HG03039 (cell line): ENCODE measurements around the gene DHX35.

Experiments
- ATAC-seq: cut with Tn5 transposase; IDR thresholded peaks from one replicate; pipeline ENCODE4 v1.9.1; 2021; ENCODE audit warnings: mild to moderate bottlenecking, moderate library complexity; ENCODE audit not compliant: unreplicated experiment

DHX35 gene

GRCh38 chr20:39052676-39053075, 90.5 kb downstream of the DHX35 start:
- ATAC-seq, result no peak

DNA sequence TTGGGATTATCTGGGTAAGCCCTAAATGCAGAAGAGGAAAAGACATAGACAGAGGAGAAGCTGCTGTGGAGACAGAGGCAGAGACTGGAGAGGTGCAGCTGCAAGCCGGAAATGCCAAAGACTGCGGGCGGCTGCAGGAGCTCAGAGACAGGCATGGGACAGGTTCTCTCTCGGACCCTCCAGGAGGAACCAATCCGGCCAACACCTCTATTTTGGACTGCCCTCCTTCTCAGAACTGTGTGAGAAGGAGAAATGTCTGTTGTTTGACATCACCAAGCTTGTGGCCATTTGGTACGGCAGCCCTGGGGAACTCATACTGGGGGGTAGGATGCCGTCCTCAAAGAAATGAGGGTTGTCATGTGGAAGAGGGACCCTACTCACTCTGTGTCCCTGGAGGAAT, 95.0 kb downstream of the DHX35 start:
- ATAC-seq, result no peak

DNA sequence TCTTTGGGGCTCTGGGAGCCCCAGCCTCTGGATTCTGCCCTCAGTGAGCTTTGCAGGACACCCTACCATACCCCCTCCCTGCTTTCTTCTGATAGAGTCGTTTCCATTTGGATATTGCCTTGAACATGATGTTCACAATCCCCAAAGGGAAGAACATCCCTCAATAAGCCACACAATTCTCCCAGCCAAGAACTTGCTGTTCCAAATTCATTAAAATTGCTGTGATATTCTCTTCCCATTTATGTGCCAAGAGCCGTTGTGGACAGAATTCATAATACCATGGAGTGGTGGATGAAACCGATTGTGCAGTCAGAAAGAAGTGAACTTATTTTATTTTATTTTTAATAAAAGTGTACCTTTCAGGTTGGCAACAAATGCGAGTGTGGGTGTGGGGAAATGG, 95.8 kb downstream of the DHX35 start:
- no peak for ATAC-seq

DNA sequence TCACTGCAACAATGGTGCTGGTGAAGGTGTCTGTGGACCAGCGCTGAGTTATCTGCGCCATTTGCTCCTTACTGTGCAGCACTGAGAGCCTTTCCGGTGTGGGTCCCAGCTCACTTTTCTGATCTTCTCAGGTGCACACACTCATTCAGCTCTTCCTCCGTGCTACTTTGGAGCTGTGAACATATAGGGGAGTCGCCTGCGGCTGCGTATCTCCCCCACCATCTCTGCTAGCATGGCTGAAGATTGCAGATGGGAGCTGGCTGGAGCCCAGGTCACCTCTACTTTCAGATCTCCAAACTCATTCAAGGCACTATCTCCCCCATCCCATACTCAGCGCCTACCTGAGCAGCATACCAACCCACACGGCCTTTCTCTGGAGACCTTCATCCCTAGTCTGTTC, 96.9 kb downstream of the DHX35 start:
- ATAC-seq, result no peak

- ATAC-seq, result no peak
These were observed 104.5 kb downstream of the DHX35 start for GRCh38 chr20:39066471-39067242.

- ATAC-seq, result no peak
These were observed 105.5 kb downstream of the DHX35 start for GRCh38 chr20:39067526-39068216.

- no peak for ATAC-seq
These were observed 107.8 kb downstream of the DHX35 start for GRCh38 chr20:39069976-39070375.

DNA sequence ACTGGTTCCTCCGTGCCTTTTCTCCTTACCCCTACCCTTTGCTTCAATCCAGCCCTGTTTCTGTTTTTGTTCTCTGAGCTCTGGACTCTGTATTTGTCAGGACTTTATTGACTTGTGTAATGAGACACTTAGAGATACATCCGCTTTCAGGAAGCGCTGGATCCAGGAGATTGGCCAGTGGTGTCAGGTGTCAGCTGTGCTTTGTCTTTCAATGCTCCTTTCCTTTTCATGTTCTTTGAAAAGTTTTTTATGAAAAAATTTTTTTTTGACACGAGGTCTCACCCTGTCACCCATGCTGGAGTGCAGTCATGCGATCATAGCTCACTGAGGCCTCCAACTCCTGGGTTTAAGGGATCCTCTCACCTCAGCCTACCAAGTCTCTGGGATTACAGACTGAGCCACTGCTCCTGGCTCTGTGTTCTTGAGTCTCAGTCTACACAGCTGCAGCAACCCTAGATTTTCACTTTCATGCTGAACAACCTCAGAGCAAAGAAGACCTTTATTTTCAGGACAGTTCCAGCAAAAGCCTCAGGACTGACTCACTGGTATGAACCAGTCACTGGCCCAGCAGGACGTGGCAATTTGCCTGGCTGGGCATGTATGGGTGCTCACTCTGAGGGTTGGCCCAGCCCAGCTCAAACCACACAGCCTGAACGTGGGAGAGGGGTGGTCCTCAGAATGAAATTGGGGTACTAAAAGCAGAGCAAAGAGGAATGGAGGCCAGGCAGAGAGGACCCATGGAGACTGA, 108.5 kb downstream of the DHX35 start:
- ATAC-seq, result no peak

DNA sequence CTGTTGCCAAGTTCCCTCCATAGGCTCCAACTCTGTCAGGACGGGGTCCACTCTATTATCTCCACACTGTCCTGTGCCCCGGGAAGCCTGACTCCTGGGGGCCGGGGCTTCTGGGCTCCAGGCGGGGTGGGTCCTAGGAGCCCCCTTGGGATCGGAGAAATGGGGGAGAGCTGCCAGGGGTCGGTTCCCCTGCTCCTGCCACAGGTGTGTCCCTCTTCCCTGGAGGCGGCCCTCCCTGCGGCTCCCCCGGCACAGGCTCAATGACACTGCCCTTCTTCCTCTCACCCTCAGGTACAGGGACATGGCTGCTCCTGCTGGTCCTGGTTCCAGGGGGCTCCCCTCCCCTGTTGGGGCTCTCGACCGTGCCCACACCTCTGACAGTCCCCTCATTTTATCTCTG, 110.0 kb downstream of the DHX35 start:
- no peak for ATAC-seq

GRCh38 chr20:39072653-39073052, 110.5 kb downstream of the DHX35 start:
- no peak for ATAC-seq

- ATAC-seq, result no peak
These were observed 113.6 kb downstream of the DHX35 start for GRCh38 chr20:39075731-39076130.

DNA sequence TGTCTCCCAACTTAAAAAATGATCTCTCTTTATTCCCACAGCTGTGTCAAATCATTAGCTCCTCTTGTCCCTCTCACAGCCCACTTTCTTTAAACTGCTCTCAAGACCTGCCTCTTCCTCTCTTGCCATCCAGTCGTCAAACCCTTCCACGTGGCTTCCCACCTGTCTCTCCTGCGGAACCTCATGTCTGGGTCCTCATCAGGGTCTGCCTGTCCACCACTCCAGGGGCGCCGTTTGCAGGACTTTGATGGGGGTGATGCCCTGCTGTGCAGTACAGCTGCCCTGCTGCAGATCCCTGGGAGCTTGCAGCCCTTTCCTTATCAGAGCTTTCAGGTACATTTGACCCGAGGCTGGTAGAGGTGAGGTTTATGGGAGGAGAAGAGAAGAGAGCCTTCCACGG, 114.8 kb downstream of the DHX35 start:
- ATAC-seq, result no peak

GRCh38 chr20:39080326-39080725, 118.2 kb downstream of the DHX35 start:
- ATAC-seq, result no peak

DNA sequence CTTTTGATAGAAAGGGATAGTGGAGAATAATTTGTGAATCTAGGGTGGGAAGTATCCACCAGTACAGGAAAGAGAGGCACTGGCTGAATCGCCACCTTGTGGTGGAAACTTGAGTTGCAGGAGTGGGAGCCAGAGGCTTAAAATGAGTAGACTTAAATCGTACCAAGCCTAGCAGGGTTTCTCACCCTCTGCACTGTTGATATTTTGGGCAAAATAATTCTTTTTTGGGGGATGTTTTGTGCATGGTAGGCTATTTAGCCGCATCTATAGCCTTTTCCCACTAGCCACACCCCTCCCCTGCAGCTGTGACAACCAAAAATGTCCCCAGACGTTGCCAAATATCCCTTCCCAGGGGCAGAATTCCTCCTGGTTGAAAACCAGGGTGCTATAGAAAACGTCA, 119.1 kb downstream of the DHX35 start:
- ATAC-seq, result no peak

- no peak for ATAC-seq
These were observed 120.7 kb downstream of the DHX35 start for GRCh38 chr20:39082622-39083398.

- no peak for ATAC-seq
These were observed 121.6 kb downstream of the DHX35 start for GRCh38 chr20:39083761-39084160.

GRCh38 chr20:39089029-39089428, 126.9 kb downstream of the DHX35 start:
- no peak for ATAC-seq
